Measurements from ENCODE around the gene CFAP141. TPM values are rescaled to one million over a fixed set of nuclear protein-coding genes. Genes with fewer than 3 reads are reported as not detected.

The CFAP141 gene
- polyA plus RNA-seq, 1 donor from 2014 or later, result not detected

DNA sequence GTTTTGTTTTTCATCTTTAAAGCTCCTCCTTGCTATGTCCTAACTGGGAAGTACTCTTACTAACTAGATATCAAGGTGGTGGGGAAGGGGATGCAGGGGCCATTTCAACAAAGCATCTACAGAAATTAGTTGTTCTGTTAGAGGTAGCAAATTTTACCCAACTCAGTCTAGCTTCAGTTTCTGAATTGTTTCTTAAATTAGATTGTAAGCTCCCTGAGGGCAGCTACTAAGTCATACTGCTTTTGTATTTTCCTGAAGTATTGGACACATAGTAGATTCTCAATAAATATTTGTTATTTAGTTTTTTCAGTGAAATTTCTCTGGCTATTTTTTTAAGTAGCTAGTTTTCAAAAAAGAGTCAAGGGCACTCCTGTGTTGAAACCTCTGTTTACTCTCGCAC is 16.4 kb upstream of the CFAP141 start:
- Histone ChIP-seq H3K36me3 (ENCODE audit: insufficient read depth, low read length) (no peaks in the 10 kb centered on the region), H3K4me3 (ENCODE audit: low read length) (peak overlapping the region; percentile 76), H4K20me1 (ENCODE audit: insufficient read depth) (no peaks in the 10 kb centered on the region), H3K79me2 (replicated peaks; ENCODE audit: insufficient read depth, low read length) (peaks cover 81% of the 10 kb centered on the region), H3K27me3 (ENCODE audit: insufficient read depth, low read depth, low read length) (no peaks in the 10 kb centered on the region), H2AFZ (ENCODE audit: low read depth, low read length) (peak overlapping the region; percentile 4), H3K27ac (ENCODE audit: low read length) (peak overlapping the region; percentile 97), H3K4me2 (ENCODE audit: low read length) (peak overlapping the region; percentile 78), H3F3A (ENCODE audit: insufficient read depth, low read length, poor library complexity, severe bottlenecking) (peaks cover 8% of the 10 kb centered on the region), H3K9ac (ENCODE audit: low read length) (peak overlapping the region; percentile 99), H3K9me3 (ENCODE audit: low read length) (no peaks in the 10 kb centered on the region), H3K9me2 (ENCODE audit: insufficient read depth, low read length) (no peaks in the 10 kb centered on the region)
- TF ChIP-seq, protein P1, sequence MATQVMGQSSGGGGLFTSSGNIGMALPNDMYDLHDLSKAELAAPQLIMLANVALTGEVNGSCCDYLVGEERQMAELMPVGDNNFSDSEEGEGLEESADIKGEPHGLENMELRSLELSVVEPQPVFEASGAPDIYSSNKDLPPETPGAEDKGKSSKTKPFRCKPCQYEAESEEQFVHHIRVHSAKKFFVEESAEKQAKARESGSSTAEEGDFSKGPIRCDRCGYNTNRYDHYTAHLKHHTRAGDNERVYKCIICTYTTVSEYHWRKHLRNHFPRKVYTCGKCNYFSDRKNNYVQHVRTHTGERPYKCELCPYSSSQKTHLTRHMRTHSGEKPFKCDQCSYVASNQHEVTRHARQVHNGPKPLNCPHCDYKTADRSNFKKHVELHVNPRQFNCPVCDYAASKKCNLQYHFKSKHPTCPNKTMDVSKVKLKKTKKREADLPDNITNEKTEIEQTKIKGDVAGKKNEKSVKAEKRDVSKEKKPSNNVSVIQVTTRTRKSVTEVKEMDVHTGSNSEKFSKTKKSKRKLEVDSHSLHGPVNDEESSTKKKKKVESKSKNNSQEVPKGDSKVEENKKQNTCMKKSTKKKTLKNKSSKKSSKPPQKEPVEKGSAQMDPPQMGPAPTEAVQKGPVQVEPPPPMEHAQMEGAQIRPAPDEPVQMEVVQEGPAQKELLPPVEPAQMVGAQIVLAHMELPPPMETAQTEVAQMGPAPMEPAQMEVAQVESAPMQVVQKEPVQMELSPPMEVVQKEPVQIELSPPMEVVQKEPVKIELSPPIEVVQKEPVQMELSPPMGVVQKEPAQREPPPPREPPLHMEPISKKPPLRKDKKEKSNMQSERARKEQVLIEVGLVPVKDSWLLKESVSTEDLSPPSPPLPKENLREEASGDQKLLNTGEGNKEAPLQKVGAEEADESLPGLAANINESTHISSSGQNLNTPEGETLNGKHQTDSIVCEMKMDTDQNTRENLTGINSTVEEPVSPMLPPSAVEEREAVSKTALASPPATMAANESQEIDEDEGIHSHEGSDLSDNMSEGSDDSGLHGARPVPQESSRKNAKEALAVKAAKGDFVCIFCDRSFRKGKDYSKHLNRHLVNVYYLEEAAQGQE (IDR thresholded peaks at IDR 0.05; ENCODE audit: borderline replicate concordance), result no peak
- no peak for TF ChIP-seq EP300 (conservative IDR thresholded peaks at IDR 0.05; ENCODE audit: poor library complexity, severe bottlenecking)
- no peak for TF ChIP-seq EZH2 (IDR thresholded peaks at IDR 0.05; ENCODE audit: borderline replicate concordance, insufficient read depth, low read length, poor library complexity, severe bottlenecking)
- no peak for TF ChIP-seq RAD21 (conservative IDR thresholded peaks at IDR 0.05)
- no peak for TF ChIP-seq POLR2AphosphoS5 (IDR thresholded peaks at IDR 0.05)
- TF ChIP-seq SMC3 (conservative IDR thresholded peaks at IDR 0.05; ENCODE audit: poor library complexity), result no peak
- no peak for TF ChIP-seq TAF1 (IDR thresholded peaks at IDR 0.05; ENCODE audit: low read depth)
- TF ChIP-seq, protein P2, sequence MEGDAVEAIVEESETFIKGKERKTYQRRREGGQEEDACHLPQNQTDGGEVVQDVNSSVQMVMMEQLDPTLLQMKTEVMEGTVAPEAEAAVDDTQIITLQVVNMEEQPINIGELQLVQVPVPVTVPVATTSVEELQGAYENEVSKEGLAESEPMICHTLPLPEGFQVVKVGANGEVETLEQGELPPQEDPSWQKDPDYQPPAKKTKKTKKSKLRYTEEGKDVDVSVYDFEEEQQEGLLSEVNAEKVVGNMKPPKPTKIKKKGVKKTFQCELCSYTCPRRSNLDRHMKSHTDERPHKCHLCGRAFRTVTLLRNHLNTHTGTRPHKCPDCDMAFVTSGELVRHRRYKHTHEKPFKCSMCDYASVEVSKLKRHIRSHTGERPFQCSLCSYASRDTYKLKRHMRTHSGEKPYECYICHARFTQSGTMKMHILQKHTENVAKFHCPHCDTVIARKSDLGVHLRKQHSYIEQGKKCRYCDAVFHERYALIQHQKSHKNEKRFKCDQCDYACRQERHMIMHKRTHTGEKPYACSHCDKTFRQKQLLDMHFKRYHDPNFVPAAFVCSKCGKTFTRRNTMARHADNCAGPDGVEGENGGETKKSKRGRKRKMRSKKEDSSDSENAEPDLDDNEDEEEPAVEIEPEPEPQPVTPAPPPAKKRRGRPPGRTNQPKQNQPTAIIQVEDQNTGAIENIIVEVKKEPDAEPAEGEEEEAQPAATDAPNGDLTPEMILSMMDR (IDR thresholded peaks at IDR 0.05; ENCODE audit: poor library complexity, severe bottlenecking), result no peak
- TF ChIP-seq MXI1 (conservative IDR thresholded peaks at IDR 0.05; ENCODE audit: poor library complexity, severe bottlenecking), result no peak

DNA sequence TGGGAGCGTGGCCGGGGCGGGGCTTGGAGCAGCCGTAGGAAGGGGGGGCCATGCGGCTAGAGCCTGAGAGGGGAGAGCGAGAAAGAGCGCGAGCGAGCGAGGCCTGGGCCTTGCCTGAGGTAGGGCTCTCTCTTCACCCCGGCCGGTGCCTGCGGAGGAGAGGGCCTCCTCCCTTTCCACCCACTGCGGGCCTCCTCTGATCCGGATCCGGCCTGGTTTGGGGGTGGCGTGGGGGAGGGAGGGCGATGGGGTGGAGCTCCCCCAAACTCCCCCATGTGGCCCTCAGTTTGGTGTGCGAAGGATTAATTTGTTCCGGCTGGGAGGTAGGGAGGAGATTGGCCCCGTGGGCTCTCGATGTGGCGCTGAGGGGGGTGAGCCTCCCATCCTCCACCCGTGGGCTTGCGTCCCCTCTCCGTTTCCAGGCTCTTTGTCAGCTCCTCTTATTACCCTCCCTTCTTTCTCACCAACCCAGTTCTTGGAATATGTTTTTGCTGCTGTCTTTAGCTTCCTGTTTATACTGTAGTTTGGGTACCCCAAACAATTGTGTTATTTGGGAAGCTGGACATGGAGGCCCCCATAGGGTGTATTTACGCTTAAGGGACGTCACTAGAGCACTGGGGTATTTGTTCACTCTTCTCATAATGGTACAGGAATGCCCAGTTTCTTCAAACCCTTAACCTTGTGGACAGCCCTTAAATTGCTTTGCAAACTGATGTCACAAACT is 15.3 kb upstream of the CFAP141 start:
- H4K20me1 ChIP-seq (ENCODE audit: insufficient read depth), result no peaks in the 10 kb centered on the region
- H3K79me2 ChIP-seq (replicated peaks; ENCODE audit: insufficient read depth, low read length), result peaks cover 86% of the 10 kb centered on the region
- H3K27ac ChIP-seq (ENCODE audit: low read length), result peak overlapping the region; percentile 97
- H3F3A ChIP-seq (ENCODE audit: insufficient read depth, low read length, poor library complexity, severe bottlenecking), result peaks cover 8% of the 10 kb centered on the region
- H3K4me2 ChIP-seq (ENCODE audit: low read length), result peak overlapping the region; percentile 78
- TF ChIP-seq, protein P2 (IDR thresholded peaks at IDR 0.05; ENCODE audit: poor library complexity, severe bottlenecking), result no peak
- TF ChIP-seq EZH2 (IDR thresholded peaks at IDR 0.05; ENCODE audit: borderline replicate concordance, insufficient read depth, low read length, poor library complexity, severe bottlenecking) (no peak), POLR2AphosphoS5 (IDR thresholded peaks at IDR 0.05) (no peak), SMC3 (conservative IDR thresholded peaks at IDR 0.05; ENCODE audit: poor library complexity) (no peak), TAF1 (IDR thresholded peaks at IDR 0.05; ENCODE audit: low read depth) (peak; percentile 72), EP300 (conservative IDR thresholded peaks at IDR 0.05; ENCODE audit: poor library complexity, severe bottlenecking) (no peak), RAD21 (conservative IDR thresholded peaks at IDR 0.05) (no peak), MXI1 (conservative IDR thresholded peaks at IDR 0.05; ENCODE audit: poor library complexity, severe bottlenecking) (no peak)
- TF ChIP-seq, protein P1 (IDR thresholded peaks at IDR 0.05; ENCODE audit: borderline replicate concordance), result peak; percentile 63
- H3K9ac ChIP-seq (ENCODE audit: low read length), result peak overlapping the region; percentile 99
- peak overlapping the region; percentile 4 for H2AFZ ChIP-seq (ENCODE audit: low read depth, low read length)
- no peaks in the 10 kb centered on the region for H3K9me3 ChIP-seq (ENCODE audit: low read length)
- H3K9me2 ChIP-seq (ENCODE audit: insufficient read depth, low read length), result no peaks in the 10 kb centered on the region
- no peaks in the 10 kb centered on the region for H3K36me3 ChIP-seq (ENCODE audit: insufficient read depth, low read length)
- no peaks in the 10 kb centered on the region for H3K27me3 ChIP-seq (ENCODE audit: insufficient read depth, low read depth, low read length)
- H3K4me3 ChIP-seq (ENCODE audit: low read length), result peak overlapping the region; percentile 76
